GM12872 (cell line): ENCODE results near the gene CD40LG.

Experiments used
- TF ChIP-seq, protein P1 (sequence below): IDR thresholded peaks from 3 replicates; pipeline ENCODE4 v1.5.1; 2011; ENCODE audit warnings: low read depth, mild to moderate bottlenecking, low read length, moderate library complexity; ENCODE audit not compliant: insufficient read depth

Gene CD40LG

DNA sequence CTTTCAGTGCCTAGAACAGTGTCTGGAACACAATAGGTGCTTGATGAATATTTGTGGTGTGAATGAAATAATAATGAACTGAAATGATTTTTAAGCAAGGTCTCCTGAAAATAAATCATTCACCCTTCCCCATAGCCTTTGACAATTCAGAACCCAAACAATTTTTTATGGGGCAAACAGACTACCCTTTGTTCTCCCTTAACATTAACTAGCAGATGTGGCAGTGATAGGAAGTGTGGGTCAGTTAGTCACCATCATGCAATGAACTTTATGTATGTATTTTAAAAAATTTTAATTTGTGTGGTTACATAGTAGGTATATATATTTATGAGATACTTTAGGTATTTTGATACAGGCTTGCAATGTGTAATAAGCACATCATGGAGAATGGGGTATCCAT, 27.2 kb upstream of the CD40LG start:
- TF ChIP-seq, protein P1, sequence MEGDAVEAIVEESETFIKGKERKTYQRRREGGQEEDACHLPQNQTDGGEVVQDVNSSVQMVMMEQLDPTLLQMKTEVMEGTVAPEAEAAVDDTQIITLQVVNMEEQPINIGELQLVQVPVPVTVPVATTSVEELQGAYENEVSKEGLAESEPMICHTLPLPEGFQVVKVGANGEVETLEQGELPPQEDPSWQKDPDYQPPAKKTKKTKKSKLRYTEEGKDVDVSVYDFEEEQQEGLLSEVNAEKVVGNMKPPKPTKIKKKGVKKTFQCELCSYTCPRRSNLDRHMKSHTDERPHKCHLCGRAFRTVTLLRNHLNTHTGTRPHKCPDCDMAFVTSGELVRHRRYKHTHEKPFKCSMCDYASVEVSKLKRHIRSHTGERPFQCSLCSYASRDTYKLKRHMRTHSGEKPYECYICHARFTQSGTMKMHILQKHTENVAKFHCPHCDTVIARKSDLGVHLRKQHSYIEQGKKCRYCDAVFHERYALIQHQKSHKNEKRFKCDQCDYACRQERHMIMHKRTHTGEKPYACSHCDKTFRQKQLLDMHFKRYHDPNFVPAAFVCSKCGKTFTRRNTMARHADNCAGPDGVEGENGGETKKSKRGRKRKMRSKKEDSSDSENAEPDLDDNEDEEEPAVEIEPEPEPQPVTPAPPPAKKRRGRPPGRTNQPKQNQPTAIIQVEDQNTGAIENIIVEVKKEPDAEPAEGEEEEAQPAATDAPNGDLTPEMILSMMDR, result no peak

DNA sequence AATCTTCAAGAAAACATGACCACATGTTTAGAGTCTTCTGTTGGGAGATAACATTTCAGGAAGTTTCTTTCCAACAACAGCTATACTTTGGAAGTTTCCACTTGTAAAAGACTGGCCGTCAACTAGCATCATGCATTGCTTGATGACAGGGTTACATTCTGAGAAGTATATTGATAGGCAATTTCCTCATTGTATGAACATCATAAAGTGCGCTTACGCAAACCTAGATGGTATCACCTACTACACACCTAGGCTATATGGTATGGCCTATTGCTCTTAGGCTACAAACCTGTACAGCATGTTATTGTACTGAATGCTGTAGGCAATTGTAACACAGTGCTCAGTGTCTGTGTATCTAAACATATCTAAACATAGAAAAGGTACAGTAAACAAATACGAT, 25.4 kb upstream of the CD40LG start:
- TF ChIP-seq, protein P1, result no peak

DNA sequence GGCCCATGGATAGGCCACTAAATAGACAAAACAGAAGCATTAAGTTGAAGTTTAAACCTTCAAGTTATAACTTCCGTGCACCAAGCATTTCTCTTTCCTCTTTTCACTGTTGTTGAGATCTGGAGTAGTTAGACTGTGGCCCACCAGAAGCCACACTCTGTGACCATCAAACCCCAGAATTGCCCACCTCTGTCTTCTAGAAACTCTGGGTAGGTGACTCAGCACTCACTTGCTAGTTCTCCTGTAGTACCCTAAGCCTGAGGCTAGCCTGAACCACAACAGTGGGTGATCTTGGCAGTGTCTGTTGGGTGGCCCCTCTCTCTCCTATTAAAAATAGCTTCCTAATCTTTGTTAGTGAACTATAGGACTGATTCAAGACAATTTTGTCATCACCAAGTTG, 24.6 kb upstream of the CD40LG start:
- TF ChIP-seq, protein P1, result no peak

DNA sequence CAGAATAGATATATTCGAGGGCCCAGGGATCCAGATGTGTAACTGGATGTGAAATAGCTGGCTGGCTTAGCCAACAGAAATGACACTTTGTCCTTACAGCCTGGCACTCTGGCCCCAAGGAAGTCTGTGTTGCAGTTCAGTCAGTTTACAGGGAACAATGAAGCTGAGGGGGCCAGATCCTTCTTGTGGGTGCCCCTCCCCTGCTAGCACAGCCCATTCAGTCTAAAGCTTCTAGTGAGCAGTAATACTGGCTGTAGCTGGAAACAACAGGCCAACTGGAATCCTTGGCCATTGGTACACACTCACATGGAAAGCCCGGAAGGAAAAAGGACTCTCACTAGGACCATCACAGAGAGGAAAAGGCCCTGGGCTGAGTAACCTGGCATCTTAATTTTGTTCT, 22.7 kb upstream of the CD40LG start:
- TF ChIP-seq, protein P1, result no peak

DNA sequence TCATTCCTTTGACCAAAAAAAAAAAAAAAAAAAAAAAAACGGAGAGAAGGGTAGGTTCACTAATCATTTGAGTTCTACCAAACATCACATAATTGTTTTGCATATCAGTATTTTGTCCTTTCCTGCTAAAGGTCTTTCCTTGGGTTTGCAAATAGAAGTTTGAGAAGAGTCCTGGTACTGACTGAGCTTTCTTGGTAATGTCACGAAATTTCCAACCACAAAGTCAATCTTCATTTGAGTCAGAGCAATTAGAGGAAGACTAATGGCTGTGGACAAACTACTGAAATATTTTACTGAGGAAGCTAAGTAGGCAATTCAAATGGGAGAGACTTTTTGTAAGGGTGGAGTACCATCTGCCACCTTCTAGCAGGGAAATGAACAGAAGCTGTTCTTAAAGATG, 21.7 kb upstream of the CD40LG start:
- TF ChIP-seq, protein P1, result no peak

DNA sequence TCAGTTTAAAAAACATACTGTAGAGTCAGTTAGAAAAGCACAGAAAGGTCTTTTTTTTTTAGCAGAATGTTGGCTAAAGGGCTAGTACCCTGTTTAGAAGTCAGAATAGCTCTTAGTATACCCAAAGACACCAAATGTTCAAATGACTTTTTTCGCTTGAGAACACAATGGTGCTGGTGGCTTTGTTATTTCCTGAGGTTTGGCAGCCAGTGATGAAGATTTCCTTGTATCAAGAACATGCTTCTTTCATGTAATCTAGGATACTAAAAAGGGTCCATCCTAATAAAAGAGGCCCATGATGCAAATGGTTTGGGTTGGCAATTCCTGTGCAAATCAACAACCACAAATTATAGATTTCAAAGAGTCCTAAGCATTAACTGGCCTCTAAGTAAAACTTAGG, 21.1 kb upstream of the CD40LG start:
- TF ChIP-seq, protein P1, result no peak

DNA sequence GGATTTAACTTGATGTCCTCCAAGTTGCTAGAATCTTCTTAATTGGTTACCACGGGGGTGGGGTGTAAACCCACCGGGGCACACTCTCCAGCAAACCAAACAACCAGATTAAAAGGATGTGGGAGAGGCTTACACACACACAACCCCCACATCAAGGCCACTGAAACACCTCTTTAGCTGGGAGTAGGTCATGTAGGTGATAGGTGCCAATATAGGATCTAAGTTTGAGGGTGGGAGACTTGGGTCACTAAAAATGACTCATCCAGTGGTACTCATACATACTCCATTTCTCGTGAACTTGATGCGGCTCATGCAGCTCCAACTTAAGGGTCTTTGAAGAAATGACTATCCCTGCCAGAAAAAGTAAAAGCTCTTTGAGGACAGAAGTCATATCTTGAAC, 20.5 kb upstream of the CD40LG start:
- TF ChIP-seq, protein P1, result no peak
